ENCODE data around the gene ZNF785. TPM values are rescaled to one million over a fixed set of nuclear protein-coding genes. Genes with fewer than 3 reads are reported as not detected.

The ZNF785 gene
- polyA plus RNA-seq (2012; ENCODE audit: insufficient read length, low read depth), result 3.5 TPM

- TF ChIP-seq FOXP2 (optimal IDR thresholded peaks at IDR 0.05; ENCODE audit: borderline replicate concordance, extremely low read depth, extremely low read length, insufficient read depth) (no peak), SIN3A (IDR thresholded peaks at IDR 0.05; ENCODE audit: borderline replicate concordance, insufficient read depth, low read length) (no peak), REST (IDR thresholded peaks at IDR 0.05; ENCODE audit: insufficient read depth in 1 of 2, low read depth in 2 of 2, low read length in 2 of 2) (no peak), POLR2AphosphoS5 (IDR thresholded peaks at IDR 0.05; ENCODE audit: low read depth, low read length) (no peak), TAF1 (IDR thresholded peaks at IDR 0.05; ENCODE audit: borderline replicate concordance, insufficient read depth, low read length) (no peak)
Measured at GRCh38 chr16:30585400-30586191, at the start of gene ZNF785. Gene ZNF785 (minus strand): TSS chr16:30585697. CDS start chr16:30585611, 86 bp downstream.

- TF ChIP-seq REST (IDR thresholded peaks at IDR 0.05; ENCODE audit: insufficient read depth in 1 of 2, low read depth in 2 of 2, low read length in 2 of 2) (no peak), SIN3A (IDR thresholded peaks at IDR 0.05; ENCODE audit: borderline replicate concordance, insufficient read depth, low read length) (no peak), FOXP2 (optimal IDR thresholded peaks at IDR 0.05; ENCODE audit: borderline replicate concordance, extremely low read depth, extremely low read length, insufficient read depth) (no peak), POLR2AphosphoS5 (IDR thresholded peaks at IDR 0.05; ENCODE audit: low read depth, low read length) (no peak), TAF1 (IDR thresholded peaks at IDR 0.05; ENCODE audit: borderline replicate concordance, insufficient read depth, low read length) (no peak)
Measured at GRCh38 chr16:30633526-30633925, 48.0 kb upstream of the ZNF785 start.

GRCh38 chr16:30628628-30629540 lies 43.4 kb upstream of the ZNF785 start:
- TF ChIP-seq POLR2AphosphoS5 (IDR thresholded peaks at IDR 0.05; ENCODE audit: low read depth, low read length) (no peak), REST (IDR thresholded peaks at IDR 0.05; ENCODE audit: insufficient read depth in 1 of 2, low read depth in 2 of 2, low read length in 2 of 2) (no peak)

- TF ChIP-seq FOXP2 (optimal IDR thresholded peaks at IDR 0.05; ENCODE audit: borderline replicate concordance, extremely low read depth, extremely low read length, insufficient read depth) (no peak), POLR2AphosphoS5 (IDR thresholded peaks at IDR 0.05; ENCODE audit: low read depth, low read length) (no peak), TAF1 (IDR thresholded peaks at IDR 0.05; ENCODE audit: borderline replicate concordance, insufficient read depth, low read length) (no peak), REST (IDR thresholded peaks at IDR 0.05; ENCODE audit: insufficient read depth in 1 of 2, low read depth in 2 of 2, low read length in 2 of 2) (no peak), SIN3A (IDR thresholded peaks at IDR 0.05; ENCODE audit: borderline replicate concordance, insufficient read depth, low read length) (no peak)
Measured at GRCh38 chr16:30626236-30626635, 40.7 kb upstream of the ZNF785 start.

All from PFSK-1 (cell line).